HG02588 (cell line): ENCODE data around the gene SLC24A3.

Experiments
- ATAC-seq: cut with Tn5 transposase; IDR thresholded peaks from one replicate; pipeline ENCODE4 v1.9.1; 2021; ENCODE audit warnings: mild to moderate bottlenecking, moderate library complexity; ENCODE audit not compliant: unreplicated experiment

Gene SLC24A3

DNA sequence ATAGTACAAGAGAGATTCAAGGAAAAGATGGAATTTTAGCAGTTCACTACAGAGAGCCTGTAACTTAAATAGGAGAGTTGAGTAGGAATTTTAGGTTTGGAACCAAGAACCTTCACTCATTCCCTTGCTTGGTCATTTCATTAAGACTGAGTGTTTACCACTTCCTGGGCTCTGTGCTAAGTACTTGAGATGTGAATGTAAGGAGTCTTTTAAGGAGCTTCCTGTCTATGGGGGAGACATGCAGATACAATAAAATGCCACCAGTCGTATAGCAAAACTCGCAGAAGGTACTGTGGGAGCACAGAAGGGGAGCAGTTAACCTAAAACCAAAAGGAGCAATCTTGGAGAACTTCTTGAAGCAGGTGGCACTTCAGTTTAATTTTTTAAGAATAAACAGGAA lies 204.2 kb downstream of the SLC24A3 start:
- no peak for ATAC-seq

DNA sequence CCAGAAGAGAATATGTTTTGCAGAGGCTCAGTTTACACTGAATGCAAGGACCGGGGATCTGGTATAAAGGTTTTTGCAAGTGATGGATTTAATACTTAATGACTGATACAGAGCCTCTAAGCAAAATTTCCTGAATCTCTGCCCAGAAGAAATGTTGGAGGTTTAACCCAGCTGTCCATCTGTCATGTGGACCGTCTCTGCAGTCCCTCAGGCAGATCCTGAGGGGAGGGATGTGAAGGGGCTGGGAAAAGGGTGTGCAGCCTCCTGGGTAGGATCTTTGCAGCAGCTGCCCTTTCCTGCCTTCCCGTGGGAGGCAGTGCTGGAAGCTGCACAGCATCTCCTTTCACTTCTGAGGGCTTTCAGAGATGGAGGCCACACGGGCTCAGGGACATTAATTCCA lies 207.0 kb downstream of the SLC24A3 start:
- ATAC-seq, result no peak

DNA sequence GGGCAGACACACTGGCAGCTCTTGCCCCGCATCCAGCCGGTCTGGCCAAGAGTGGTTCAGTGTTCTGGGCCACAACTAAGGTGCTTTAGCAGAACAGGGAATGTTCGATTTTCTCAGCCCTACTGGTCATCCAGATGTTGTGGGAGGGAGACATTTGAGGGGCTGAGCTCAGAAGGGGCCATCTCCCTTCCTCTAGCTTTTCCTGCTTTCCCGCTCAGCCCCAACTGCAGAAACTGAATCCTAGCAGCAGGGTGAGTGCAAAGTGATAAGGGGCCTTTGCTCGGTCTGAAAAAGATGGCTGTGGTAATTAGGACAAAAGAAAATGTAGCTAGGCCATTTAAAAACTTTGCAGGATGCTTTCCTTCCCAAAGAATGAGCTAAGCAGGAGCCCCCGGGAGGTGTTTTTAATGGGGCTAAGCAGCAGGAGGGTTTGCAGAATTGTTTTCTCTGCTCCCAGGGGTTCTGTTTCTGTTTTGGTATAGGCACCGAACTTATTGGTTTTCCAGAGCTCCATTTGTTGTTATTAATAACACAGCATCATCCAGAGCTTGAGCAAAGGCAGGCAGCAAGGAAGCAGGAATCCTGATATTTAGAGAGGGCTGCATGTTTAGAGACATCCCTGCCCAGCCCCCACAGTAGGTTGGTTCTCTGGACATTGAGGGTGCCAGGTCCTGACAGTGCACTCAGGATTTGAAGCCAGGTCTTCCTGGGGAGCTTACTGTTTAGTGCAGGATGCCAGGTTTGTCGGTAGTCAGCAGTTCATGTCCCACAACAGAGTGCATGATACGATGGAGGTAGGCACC lies 210.9 kb downstream of the SLC24A3 start:
- ATAC-seq, result no peak

DNA sequence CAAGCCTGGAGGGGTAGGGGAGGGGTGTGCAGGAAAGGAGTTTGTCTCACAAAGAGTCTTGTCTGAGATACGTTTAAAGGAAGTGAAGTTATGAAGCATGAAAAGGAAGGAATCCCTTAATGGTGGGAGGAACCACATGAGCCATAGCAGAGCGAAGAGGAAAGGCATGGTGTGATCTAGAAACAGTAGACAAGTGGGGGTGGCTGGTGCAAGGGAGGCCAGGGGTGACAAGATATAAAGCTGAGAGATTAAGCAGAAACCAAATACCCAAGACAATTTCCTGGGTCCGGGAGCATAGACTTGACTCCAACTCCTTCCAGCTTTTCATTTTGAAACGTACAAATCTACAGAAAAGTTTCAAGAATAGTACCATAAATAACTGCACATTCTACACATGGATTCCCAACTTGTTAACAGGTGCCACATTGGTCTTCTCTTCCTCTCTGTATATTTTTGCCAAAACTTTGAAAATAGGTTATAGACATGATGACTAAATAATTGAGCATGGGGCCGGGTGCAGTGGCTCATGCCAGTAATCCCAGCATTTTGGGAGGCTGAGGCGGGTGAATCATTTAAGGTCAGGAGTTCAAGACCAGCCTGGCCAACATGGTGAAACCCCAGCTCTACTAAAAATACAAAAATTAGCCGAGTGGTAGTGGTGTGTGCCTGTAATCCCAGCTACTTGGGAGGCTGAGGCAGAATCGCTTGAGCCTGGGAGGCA lies 211.6 kb downstream of the SLC24A3 start:
- no peak for ATAC-seq

DNA sequence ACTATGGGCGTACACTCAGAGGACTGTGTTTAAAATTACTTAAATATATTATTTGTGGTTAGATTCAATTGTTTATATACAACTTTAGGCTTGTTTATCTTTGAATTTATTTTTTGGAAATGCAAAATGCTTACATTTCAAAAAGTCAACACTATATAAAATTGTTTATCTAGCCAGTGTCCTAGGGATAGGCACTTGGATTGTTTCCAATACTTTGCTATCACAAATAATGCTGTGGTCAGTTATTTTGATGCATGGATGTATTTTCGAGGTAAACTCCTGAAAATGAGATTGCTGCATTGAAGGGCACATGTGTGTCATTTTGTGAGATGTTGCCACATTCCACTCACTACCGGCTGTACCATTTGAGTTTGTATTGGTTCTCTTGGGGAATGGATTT lies 213.9 kb downstream of the SLC24A3 start:
- ATAC-seq, result no peak

DNA sequence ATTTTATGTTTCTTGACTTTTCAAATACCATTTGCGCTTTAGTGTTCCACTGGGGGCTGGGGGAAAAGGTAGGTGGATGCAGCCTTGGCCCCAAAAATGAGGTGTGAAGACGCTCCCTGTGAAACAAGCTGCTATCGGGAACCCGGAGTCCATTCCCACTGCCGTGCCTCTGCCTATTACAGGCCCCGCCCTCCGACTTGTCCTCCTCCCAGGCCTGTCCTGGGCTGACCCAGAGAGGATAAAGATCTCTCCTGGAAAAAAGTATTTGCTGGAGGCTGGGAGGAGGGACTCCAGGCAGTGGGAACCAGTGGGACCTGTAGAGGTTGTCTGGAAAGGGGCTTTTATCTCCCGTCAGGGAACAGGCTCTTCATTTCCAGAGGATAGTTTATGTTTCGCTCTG lies 215.0 kb downstream of the SLC24A3 start:
- no peak for ATAC-seq

DNA sequence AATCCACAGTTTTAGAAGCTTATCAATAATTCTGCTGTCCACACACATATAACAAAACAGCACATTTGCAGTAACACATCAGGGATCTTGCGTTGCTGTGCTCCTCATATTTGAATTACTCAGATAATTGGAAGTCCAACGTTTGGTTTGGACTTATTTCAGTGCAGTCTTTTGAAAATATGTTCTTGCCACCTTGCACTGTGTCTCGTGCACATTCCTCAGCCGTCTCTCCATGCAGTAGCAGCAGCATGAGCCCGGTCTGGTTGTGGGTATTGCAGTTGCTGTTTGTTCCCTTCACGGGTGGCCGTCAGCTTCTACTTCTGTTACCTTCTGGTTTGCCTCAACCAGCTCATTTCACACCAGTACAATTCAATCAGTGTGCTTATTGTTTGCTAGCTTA lies 215.5 kb downstream of the SLC24A3 start:
- no peak for ATAC-seq

DNA sequence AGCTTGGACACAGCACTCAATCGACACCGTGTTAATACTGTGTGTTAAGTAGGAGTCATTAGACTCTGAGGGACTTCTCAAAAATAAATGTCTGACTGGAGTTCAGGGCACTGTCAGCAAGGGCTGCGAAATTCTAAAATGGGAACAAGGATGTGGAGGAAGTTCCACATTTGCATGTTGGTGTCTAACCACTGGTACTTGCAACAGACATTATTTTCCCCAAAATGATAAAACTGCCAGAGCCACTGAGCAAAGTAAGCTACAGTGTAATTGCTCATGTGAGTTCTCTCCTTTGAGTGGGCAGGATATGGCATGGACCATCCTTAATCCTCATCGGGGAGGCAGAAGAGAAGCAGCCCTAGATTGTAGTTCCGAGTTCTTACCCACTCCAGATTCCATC lies 215.9 kb downstream of the SLC24A3 start:
- no peak for ATAC-seq

DNA sequence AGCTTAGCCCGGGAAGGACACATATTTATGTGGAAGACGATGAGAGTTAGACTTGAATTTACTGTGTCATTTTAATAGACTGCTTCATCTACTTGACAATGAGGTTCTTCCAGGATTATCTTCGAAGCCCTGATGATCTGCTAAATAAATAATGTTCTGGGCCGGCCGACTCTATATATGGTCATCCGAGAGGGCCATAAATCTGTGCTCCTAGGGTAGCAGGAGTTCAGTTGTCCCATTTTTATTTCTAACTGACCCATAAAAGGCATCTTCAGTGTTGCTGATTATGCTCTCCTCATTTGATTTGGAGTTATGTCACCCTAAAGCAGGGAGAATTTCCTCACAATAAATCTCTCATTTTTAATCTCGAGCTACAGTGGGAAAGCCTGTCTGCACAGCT lies 217.1 kb downstream of the SLC24A3 start:
- ATAC-seq, result no peak

DNA sequence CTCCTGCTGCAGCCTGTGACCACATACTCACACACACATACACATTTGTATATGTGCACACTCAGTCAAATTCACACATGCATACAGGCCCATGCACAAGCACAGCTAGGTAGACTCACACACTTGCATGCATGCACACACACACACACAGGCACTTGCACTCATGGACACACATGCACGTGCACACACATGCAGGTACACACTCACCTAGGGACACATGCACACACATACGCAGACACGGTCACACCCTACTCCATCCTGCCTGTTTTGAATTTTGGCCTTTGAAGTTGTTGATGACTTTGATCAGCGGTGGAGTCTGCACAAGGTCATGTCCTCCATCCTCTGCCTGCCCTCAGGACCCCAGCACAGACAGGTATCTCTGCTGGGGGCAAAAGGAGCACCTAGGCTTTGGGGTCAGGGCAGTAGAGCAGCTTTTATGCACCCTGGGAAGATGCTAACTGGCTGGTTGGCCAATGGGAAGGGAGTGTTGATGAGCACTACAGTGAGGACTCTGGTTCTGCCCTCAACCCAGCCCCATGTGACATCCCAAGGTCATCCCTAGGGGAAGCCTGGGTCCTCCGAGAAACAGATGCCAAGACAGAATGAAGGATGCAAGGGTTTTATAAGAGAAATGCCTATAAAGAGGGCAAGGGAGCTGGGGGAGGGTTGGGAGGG lies 218.3 kb downstream of the SLC24A3 start:
- ATAC-seq, result no peak

DNA sequence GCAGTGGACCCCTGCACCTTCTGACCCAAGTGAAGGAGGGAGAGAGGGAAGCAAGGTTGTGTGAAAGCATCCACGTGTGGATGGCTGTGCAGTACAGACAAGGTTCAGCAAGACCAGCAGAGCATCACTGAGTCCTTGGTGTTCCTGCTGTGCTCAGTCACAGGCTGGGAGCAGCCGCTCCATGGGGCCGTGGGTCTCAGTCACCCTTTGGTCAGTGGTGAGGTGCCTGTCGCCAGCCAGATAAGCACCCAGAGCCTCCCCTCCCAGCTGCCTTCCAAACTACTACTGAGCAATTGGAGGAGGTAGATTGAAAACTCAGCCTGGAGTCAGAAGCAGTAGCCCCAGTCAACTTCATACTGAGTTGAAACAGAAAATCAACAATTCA lies 218.9 kb downstream of the SLC24A3 start:
- no peak for ATAC-seq

DNA sequence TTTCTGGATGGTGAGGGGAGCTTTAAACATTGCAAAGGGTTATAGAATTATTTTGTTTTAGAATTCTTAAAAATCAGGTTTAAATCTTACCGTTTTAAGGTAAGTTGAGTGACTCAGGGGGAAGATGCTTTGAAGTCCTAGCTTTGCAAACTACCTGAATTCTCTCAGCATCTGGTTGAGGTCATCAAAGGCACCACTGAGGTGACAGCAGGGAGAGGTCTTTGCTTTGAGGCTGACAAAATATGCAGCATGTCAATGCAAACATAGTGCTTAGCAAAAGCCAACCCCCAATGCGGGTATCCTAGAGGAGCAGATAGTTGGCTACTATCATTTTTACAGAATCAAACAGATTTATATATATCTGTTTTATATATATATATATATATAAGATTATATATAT lies 219.5 kb downstream of the SLC24A3 start:
- ATAC-seq, result no peak

DNA sequence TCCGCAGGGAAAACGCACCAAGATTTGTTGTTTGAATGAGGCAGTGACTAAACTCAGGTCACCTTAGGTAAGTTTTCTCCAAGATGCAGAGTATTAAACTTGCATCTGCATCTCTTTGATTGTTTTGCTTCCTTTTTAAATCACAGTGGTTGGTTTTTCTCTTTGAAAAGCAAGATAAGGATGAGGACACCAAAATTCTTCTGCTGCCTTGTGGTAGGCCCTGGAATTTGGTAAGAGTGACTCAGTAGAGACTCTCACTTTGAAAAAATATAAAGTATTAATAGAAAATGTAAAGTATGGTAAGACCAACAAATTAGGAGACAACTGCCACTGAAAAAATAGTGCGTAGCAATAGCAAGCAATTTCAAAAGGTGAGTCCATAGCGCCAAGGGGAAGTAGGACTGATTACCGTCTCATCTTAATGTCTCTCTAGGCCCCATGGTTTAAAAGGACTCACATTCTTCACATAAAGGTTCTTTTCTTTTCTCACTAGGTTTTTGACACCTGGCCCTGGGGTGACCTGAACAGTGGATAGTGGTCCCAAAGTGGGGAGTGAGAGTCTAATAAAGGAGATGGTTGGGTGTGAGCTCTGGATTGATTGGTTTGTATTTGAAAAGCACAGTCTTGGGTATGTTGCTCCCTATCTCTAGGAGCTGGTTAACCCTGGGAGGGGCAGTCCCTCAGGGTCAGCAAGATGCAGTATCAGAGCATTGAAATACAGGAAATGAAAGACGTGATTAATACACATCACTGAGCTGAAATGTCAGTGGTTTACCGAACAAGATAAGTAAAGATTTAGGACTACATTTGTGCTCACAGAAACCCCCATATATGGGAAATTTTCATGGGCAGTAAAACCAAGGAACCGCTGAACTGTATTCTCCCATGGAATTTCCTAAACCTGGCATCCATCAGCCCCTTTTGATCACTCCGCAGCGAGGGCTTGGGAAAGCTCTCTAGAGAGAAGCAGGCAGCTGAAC lies 221.2 kb downstream of the SLC24A3 start:
- ATAC-seq, result no peak

DNA sequence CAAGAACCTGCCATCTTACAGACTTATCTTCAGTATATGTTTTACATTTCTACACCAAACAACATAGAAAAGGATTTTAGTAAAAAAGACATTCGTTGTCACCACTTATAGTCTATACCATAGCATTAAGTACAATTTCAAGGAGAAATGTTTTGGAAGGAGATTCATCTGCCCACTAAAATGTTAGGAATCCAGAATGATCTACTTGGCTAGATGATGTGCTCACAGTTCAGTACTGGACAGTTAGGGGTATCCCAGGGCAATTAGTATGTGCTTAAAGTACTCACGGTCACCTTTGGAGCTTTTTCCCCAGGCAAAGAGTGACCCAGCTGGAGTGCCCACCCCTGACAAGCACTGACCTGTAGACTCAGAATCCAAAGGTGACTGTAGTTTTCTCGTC lies 222.9 kb downstream of the SLC24A3 start:
- no peak for ATAC-seq

DNA sequence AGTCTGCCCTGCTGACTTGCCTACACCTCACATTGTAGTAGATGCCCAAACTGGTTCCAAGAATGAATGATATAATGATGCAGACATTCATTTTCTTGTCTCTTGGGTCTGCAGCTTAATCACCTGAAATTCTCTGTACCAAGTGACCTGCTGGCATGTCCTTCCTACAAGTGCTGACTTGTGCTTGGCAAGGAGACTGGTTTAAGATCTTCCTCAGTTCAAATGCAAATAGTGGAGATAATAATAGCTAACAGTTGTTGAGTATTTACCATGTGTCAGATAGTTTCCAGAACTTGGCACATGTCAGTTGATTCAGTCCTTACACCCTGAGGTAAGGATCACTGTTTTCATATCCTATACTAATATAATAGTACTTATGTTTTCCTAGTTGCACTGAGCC lies 223.4 kb downstream of the SLC24A3 start:
- ATAC-seq, result no peak

DNA sequence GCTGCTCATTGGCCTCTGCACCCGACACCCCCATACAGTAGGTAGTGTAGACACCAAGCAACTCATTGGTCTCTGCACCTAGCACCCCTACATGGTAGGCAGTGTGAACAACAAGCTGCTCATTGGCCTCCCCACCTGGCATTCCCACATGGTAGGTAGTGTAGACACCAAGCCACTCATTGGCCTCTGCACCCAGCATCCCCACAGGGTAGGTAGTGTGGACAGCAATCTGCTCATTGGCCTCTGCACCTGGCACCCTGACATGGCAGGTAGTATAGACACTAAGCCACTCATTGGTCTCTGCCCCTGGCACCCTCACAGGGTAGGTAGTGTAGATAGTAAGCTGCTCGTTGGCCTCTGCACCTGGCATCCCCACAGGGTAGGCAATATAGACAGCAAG lies 226.0 kb downstream of the SLC24A3 start:
- ATAC-seq, result no peak

DNA sequence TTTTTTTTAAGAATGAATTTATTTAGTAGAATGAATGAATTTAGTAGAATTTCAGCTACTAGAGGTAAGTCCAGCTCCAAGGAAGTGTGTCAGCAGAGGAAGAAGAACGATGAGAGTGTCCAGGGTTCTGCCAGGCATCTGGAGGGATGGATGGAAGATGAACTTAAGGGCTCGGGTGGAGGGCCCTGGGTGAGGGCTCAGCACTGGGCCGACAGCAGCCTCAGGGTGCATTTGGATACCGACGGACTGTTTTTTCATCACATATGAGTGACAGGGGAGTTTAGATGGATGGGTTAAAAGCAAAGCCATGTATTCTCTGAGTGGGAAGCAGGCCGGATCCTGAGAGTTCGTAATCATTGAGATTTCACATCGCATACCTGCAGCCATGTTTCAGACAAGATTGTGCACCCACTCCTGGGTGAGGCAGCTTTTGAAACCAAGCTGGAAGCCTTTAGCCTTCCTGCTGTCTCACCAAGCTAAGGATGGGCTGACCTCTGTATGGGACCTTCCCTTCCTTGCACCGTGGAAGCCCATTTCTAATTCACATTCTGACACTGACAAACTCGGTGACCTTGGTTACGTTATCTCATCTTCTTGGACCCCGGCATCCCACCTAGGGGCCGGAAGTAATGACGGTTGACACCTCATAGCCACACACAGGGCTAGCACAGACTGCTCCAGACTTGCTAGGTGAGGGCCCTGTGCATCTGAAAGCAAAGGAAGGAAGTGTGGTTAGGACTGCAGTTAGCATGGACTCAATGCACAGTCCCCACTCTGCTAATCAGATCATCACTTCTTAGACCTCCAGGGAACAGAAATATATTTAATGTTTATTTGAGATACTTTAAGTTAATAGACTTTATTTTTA lies 228.5 kb downstream of the SLC24A3 start:
- no peak for ATAC-seq

DNA sequence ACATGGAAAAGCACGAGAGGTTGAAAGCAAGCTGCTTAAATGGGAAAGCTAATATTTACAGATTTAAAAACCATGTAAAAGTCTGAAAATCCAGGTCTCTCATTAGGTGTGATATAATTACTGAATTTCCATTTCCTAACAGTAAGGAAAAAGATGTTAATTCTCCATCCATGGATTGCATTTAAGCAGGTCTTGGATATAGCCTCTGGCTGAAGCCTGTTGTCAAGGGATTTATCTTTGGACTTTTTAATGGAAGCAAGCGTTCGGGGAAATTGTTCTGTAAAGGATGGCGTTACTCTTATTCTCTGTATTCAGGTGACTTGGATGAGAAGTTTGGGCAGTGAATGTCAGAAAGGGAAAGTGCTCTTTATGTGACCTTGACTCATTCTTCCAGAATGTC lies 233.8 kb downstream of the SLC24A3 start:
- ATAC-seq, result no peak

DNA sequence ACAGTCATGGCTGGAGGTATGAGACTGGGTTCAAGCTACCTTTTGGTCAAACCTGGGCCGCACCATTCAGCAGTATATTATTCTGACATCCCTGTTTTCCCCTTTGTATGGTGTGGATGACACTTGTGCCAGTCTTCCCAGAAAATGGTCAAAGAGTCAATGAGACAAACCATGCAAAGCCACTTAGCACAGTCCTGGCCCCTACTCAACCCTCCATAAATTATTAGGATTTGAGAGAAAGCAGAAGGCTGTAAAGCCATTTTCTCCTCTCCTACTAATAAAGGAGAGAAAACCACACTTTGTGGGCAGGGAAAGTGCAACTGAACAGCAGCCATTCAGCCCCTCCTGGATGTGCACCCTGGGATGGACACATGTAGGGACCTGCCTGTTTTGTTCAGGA lies 236.2 kb downstream of the SLC24A3 start:
- ATAC-seq, result no peak

DNA sequence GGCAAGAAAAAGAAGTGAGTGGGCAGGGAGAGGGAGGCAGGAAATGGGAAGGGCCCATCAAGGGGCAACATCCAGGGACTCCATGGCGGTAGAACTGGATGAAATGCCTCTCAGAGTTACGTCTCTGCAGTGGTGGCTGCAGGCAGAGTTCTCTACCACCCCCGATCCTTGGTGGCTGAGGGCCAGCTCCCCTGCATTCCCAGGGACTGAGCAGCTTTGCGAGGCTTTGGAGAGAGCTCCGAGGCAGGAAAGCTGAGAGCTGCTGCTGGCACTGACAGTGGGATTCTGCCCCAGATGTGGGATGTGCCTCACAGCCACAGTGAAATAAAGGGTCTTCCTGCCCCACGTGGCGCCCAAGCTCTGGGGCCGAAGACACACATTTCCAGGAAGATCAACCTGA lies 236.6 kb downstream of the SLC24A3 start:
- no peak for ATAC-seq
